B cell (primary cell): Measurements from ENCODE around the gene GLCCI1.

Experiments
- EZH2 ChIP-seq: IDR thresholded peaks from 2 replicates; pipeline ENCODE4 v1.6.1; 2012; ENCODE audit warnings: borderline replicate concordance, low read depth, mild to moderate bottlenecking, moderate library complexity, low read length; ENCODE audit not compliant: insufficient read depth, poor library complexity, severe bottlenecking
- TF ChIP-seq, protein P1 (sequence below): fragments of 200-600 bp; IDR thresholded peaks from one replicate; pipeline ENCODE4 v1.8.0; 2022; ENCODE audit warnings: antibody characterized with exemption, mild to moderate bottlenecking

DNA sequence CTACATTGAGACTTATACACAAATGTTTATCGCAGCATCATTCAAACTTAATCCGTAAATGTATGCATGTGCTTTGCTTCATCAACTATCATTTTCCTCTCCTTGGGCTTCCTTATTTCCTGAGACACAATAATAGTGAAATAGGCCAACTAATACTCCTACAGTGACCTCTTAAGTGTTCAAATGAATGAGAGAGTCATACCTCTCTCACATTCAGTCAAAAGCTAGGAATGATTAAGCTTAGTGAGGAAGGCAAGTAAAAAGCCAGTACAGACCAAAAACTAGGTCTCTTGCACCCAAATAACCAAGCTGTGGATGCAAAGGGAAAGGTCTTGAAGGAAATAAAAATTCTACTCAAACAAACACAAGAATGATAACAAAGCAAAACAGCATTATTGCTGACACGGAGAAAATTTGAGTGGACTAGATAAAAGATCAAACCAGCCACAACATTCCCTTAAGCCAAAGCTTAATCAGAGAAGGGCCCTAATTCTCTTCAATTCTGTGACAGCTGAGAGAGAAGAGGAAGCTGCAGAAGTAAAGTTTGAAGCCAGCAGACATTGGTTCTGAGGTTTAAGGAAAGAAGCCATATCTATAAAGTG is 72.3 kb downstream of the GLCCI1 start:
- TF ChIP-seq, protein P1, sequence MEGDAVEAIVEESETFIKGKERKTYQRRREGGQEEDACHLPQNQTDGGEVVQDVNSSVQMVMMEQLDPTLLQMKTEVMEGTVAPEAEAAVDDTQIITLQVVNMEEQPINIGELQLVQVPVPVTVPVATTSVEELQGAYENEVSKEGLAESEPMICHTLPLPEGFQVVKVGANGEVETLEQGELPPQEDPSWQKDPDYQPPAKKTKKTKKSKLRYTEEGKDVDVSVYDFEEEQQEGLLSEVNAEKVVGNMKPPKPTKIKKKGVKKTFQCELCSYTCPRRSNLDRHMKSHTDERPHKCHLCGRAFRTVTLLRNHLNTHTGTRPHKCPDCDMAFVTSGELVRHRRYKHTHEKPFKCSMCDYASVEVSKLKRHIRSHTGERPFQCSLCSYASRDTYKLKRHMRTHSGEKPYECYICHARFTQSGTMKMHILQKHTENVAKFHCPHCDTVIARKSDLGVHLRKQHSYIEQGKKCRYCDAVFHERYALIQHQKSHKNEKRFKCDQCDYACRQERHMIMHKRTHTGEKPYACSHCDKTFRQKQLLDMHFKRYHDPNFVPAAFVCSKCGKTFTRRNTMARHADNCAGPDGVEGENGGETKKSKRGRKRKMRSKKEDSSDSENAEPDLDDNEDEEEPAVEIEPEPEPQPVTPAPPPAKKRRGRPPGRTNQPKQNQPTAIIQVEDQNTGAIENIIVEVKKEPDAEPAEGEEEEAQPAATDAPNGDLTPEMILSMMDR: no peak
- TF ChIP-seq EZH2: no peak
